ENCODE results near the gene WT1. TPM values are rescaled to one million over a fixed set of nuclear protein-coding genes. Genes with fewer than 3 reads are reported as not detected.

The WT1 gene
- total and polyA plus RNA-seq, 4 donors: 0.05 to 0.06 TPM; not detected in 2

GRCh38 chr11:32448232-32448631, 12.9 kb upstream of the WT1 start:
- H3K4me3 ChIP-seq (ENCODE audit: low read depth in 1 of 3, low read length in 3 of 3): no peak overlapping the region
- no peaks in the 10 kb centered on the region for H3K9me3 ChIP-seq (ENCODE audit: control insufficient read depth in 4 of 4, low read length in 3 of 4)
- no peak overlapping the region for H3K9ac ChIP-seq (ENCODE audit: low read depth in 1 of 2, low read length in 2 of 2)
- DNase-seq (ENCODE audit: low spot score): no peak
- TF ChIP-seq FOXA1 (IDR thresholded peaks at IDR 0.05) (no peak), RXRA (IDR thresholded peaks at IDR 0.05) (no peak), TAF1 (conservative IDR thresholded peaks at IDR 0.05) (no peak)
- H3K27ac ChIP-seq (ENCODE audit: low read depth in 1 of 2, low read length in 2 of 2): no peak overlapping the region
- H3K4me1 ChIP-seq (ENCODE audit: control insufficient read depth in 4 of 4, insufficient read depth in 4 of 4, low read length in 3 of 4): no peaks in the 10 kb centered on the region
- 18% methylated on average over 3 of the region's 3 CpGs for WGBS
- no peaks in the 10 kb centered on the region for H3K36me3 ChIP-seq (ENCODE audit: control insufficient read depth in 4 of 4, insufficient read depth in 3 of 4, low read depth in 1 of 4, low read length in 3 of 4)
- H3K27me3 ChIP-seq (ENCODE audit: control insufficient read depth in 4 of 4, insufficient read depth in 4 of 4, low read length in 3 of 4): peaks cover 0 to 10% (median 3%) of the 10 kb centered on the region in 4 donors

- peaks cover 0 to 10% (median 6%) of the 10 kb centered on the region in 4 donors for H3K27me3 ChIP-seq (ENCODE audit: control insufficient read depth in 4 of 4, insufficient read depth in 4 of 4, low read length in 3 of 4)
- no peak overlapping the region for H3K9ac ChIP-seq (ENCODE audit: low read depth in 1 of 2, low read length in 2 of 2)
- no peak overlapping the region for H3K4me3 ChIP-seq (ENCODE audit: low read depth in 1 of 3, low read length in 3 of 3)
- H3K4me1 ChIP-seq (ENCODE audit: control insufficient read depth in 4 of 4, insufficient read depth in 4 of 4, low read length in 3 of 4): no peaks in the 10 kb centered on the region
- no peak for TF ChIP-seq YY1 (IDR thresholded peaks at IDR 0.05)
- TF ChIP-seq JUND (IDR thresholded peaks at IDR 0.05): no peak
- no peak for TF ChIP-seq EGR1 (IDR thresholded peaks at IDR 0.05; ENCODE audit: low read depth in 2 of 2)
- no peak for TF ChIP-seq MAX (IDR thresholded peaks at IDR 0.05)
- no peak for TF ChIP-seq HNF4G (IDR thresholded peaks at IDR 0.05)
- TF ChIP-seq ATF3 (IDR thresholded peaks at IDR 0.05): no peak
- no peak for TF ChIP-seq FOXA2 (IDR thresholded peaks at IDR 0.05)
- no peak for DNase-seq (ENCODE audit: low spot score)
- no peaks in the 10 kb centered on the region for H3K9me3 ChIP-seq (ENCODE audit: control insufficient read depth in 4 of 4, low read length in 3 of 4)
- no peak overlapping the region for H3K27ac ChIP-seq (ENCODE audit: low read depth in 1 of 2, low read length in 2 of 2)
- no peaks in the 10 kb centered on the region for H3K36me3 ChIP-seq (ENCODE audit: control insufficient read depth in 4 of 4, insufficient read depth in 3 of 4, low read depth in 1 of 4, low read length in 3 of 4)
- 76% methylated on average over 2 of the region's 2 CpGs for WGBS
Observed at GRCh38 chr11:32447252-32447651, 11.9 kb upstream of the WT1 start.

- no peaks in the 10 kb centered on the region for H3K9me3 ChIP-seq (ENCODE audit: control insufficient read depth in 4 of 4, low read length in 3 of 4)
- no peak overlapping the region for H3K9ac ChIP-seq (ENCODE audit: low read depth in 1 of 2, low read length in 2 of 2)
- TF ChIP-seq TAF1 (conservative IDR thresholded peaks at IDR 0.05): no peak
- TF ChIP-seq HNF4G (IDR thresholded peaks at IDR 0.05): no peak
- TF ChIP-seq CTCF (IDR thresholded peaks at IDR 0.05; ENCODE audit: low read depth, low read length, missing input control): no peak
- peaks cover 0 to 10% (median 8%) of the 10 kb centered on the region in 4 donors for H3K27me3 ChIP-seq (ENCODE audit: control insufficient read depth in 4 of 4, insufficient read depth in 4 of 4, low read length in 3 of 4)
- H3K4me1 ChIP-seq (ENCODE audit: control insufficient read depth in 4 of 4, insufficient read depth in 4 of 4, low read length in 3 of 4): no peaks in the 10 kb centered on the region
- no peak overlapping the region for H3K27ac ChIP-seq (ENCODE audit: low read depth in 1 of 2, low read length in 2 of 2)
- 75% methylated on average over 6 of the region's 6 CpGs for WGBS
- no peaks in the 10 kb centered on the region for H3K36me3 ChIP-seq (ENCODE audit: control insufficient read depth in 4 of 4, insufficient read depth in 3 of 4, low read depth in 1 of 4, low read length in 3 of 4)
- DNase-seq (ENCODE audit: low spot score): no peak
- no peak overlapping the region for H3K4me3 ChIP-seq (ENCODE audit: low read depth in 1 of 3, low read length in 3 of 3)
Observed at GRCh38 chr11:32446227-32446626, 10.9 kb upstream of the WT1 start.

GRCh38 chr11:32444186-32444585, 8.8 kb upstream of the WT1 start:
- H3K9ac ChIP-seq (ENCODE audit: low read depth in 1 of 2, low read length in 2 of 2): no peak overlapping the region
- H3K27ac ChIP-seq (ENCODE audit: low read depth in 1 of 2, low read length in 2 of 2): no peak overlapping the region
- peaks cover 0 to 19% (median 10%) of the 10 kb centered on the region in 4 donors for H3K27me3 ChIP-seq (ENCODE audit: control insufficient read depth in 4 of 4, insufficient read depth in 4 of 4, low read length in 3 of 4)
- no peaks in the 10 kb centered on the region for H3K9me3 ChIP-seq (ENCODE audit: control insufficient read depth in 4 of 4, low read length in 3 of 4)
- H3K4me1 ChIP-seq (ENCODE audit: control insufficient read depth in 4 of 4, insufficient read depth in 4 of 4, low read length in 3 of 4): peaks cover 0 to 1% (median 0%) of the 10 kb centered on the region in 4 donors
- WGBS: 84% methylated on average over 4 of the region's 4 CpGs
- H3K4me3 ChIP-seq (ENCODE audit: low read depth in 1 of 3, low read length in 3 of 3): no peak overlapping the region
- no peak for TF ChIP-seq GABPA (IDR thresholded peaks at IDR 0.05 in 1 of 2, conservative IDR thresholded peaks at IDR 0.05 in 1 of 2)
- TF ChIP-seq FOXA1 (IDR thresholded peaks at IDR 0.05): no peak
- TF ChIP-seq NR2F2 (IDR thresholded peaks at IDR 0.05): no peak
- no peak for TF ChIP-seq RXRA (IDR thresholded peaks at IDR 0.05)
- TF ChIP-seq FOXA2 (IDR thresholded peaks at IDR 0.05): no peak
- TF ChIP-seq HNF4G (IDR thresholded peaks at IDR 0.05): no peak
- TF ChIP-seq ATF3 (IDR thresholded peaks at IDR 0.05): no peak
- TF ChIP-seq ZBTB33 (IDR thresholded peaks at IDR 0.05): no peak
- TF ChIP-seq REST (IDR thresholded peaks at IDR 0.05): no peak
- TF ChIP-seq MAX (IDR thresholded peaks at IDR 0.05): no peak
- no peaks in the 10 kb centered on the region for H3K36me3 ChIP-seq (ENCODE audit: control insufficient read depth in 4 of 4, insufficient read depth in 3 of 4, low read depth in 1 of 4, low read length in 3 of 4)
- no peak for DNase-seq (ENCODE audit: low spot score)

All from liver (tissue), 9 donors.